Neural cell (in vitro differentiated cells): ENCODE data around the gene KIF13A.

Experiments
- CTCF ChIP-seq: fragments of 450-650 bp; IDR thresholded peaks from 2 replicates; pipeline ENCODE4 v1.5.1; 2014; ENCODE audit warnings: antibody characterized with exemption, mild to moderate bottlenecking, moderate library complexity; ENCODE audit not compliant: poor library complexity, severe bottlenecking
- POLR2AphosphoS5 ChIP-seq: IDR thresholded peaks from 2 replicates; pipeline ENCODE4 v1.6.1; 2012
- RAD21 ChIP-seq: fragments of 450-650 bp; conservative IDR thresholded peaks from 2 replicates; pipeline ENCODE4 v1.6.1; 2014; ENCODE audit warnings: antibody characterized with exemption, mild to moderate bottlenecking, moderate library complexity
- SMC3 ChIP-seq: fragments of 450-650 bp; conservative IDR thresholded peaks from 2 replicates; pipeline ENCODE4 v1.6.1; 2014; ENCODE audit warnings: antibody characterized with exemption, mild to moderate bottlenecking, moderate library complexity; ENCODE audit not compliant: poor library complexity
- TAF1 ChIP-seq: IDR thresholded peaks from 2 replicates; pipeline ENCODE4 v1.6.1; 2012; ENCODE audit warnings: low read depth

- TF ChIP-seq SMC3 (no peak), TAF1 (no peak), CTCF (no peak), RAD21 (no peak), POLR2AphosphoS5 (no peak)
These were observed 12.0 kb upstream of the KIF13A start for GRCh38 chr6:17999425-17999824.
